Stimulated activated CD4-positive, alpha-beta T cell treated with anti-CD3 and anti-CD28 coated beads, Interleukin-1b, Interleukin-23, amount 100 ng/mL, for 24 hours (primary cell): ENCODE results near the gene CASTOR2.
"Not testable (repeated sequence)": the region's sequence is repeated elsewhere in the genome, so short reads cannot be mapped to it uniquely, and the experiment has no call there.

Experiments
- DNase-seq, 4 experiments: peaks; one replicate each; pipeline ENCODE4 v3.0.0-alpha.2; 2020; ENCODE audit warnings: low read depth in 4 of 4, low spot score in 1 of 4

The CASTOR2 gene

DNA sequence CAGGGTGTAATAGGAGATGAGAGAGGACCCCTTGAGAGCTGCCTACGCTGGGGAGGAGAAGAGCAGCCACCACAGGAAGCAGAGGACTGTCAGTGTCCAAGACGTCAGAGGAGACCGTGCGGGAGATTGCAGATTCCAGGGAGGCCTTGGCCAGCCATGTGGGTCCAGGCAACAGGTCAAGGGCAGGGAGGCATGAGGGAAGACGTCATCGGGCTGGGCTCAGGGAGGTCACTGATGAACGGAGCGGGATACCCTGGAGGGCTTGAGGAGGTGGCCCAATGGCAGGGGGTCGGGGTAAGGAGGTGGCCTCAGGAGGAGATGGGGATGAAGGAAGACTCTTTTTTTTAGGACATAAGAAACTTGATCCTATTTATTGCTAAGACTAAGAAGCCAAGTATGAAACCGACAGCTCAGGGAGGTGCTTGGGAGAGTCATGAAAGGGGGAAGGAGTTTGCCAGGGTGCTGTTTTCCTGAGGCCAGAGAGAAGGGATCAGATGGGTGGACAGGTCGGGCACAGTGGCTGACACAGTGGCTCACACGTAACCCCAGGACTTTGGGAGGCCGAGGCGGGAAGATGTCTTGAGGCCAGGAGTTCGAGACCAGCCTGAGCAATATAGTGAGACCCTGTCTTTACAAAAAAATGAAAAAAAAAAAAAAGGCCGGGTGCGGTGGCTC lies 30.5 kb downstream of the CASTOR2 start:
- DNase-seq: not testable (repeated sequence)

DNA sequence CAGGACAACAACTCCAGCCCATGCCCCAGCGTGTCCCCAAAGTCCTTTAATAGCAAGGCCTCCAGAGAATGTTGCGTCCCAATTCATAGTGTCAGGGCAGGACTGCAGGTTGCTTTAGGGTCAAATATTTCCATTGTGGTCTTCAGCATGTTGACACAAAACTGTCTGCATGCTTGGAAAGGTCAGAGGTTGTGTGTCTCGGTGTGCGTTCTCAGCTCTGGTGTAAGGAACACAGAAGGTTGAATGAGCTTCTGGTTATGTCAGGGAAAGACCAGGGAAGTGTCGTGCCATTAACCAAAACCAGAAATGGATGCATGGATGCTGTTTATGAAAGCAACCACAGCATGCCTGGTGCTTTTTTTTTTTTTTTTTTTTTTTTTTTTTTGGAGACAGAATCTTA lies 31.9 kb downstream of the CASTOR2 start:
- DNase-seq: not testable (repeated sequence)

DNA sequence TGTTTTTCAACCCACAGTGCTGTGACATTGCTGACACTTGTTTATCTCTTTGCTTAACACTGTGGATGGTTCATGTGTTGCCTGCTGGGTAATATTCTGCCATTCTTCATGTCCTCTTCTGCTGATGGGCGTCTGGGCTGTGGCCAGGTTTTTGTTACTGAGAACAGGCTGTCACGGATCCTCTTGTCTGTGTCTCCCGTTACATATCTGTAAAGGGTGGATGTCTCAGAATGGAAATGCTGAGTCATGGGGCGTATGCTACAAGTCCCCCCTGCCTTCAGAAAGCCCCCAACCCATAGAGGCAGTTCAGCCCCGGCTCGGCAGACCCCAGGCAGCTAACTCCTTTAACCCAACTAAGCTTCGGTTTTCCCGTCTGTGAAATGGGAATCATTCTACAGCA lies 33.3 kb downstream of the CASTOR2 start:
- not testable (repeated sequence) for DNase-seq

DNA sequence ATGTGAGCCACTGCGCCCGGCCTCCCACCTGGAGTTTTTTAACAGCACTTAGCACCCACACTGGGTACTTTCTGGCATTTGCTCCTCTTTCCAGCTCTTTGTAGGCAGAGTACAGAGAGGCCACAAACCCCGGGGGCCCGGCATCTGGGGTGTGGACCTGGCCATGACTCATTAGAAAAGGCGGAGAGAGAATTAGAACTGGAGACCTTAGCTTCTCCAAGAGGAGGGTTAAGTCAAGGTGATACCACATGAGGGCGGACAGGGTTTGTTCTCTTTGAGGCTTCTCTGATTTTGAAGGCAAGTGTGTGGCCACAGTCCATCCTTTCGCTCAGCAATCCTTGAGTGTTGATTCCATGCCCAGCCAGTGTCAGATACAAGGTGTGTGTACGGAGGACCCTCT lies 36.9 kb downstream of the CASTOR2 start:
- DNase-seq: not testable (repeated sequence)

DNA sequence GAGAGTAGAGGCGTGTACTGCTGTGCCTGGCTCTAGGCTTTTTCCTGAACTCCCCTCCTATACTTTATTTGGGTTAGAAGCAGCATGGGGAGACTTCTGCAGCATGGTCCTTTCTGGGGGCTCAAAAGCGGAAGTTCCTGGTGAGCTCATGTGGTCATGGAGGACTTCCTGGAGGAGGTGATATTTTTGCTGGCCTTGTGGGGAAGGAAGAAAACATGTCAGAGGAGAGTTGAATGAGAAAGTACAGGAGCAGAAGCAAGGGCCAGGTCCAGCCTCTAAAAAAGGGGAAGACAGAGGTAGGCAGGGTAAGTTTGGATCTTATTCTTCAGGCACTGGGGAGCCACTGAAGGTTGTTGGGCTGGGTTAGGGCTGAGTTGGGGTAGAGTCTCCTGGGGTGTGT lies 45.5 kb downstream of the CASTOR2 start:
- DNase-seq: no peak

DNA sequence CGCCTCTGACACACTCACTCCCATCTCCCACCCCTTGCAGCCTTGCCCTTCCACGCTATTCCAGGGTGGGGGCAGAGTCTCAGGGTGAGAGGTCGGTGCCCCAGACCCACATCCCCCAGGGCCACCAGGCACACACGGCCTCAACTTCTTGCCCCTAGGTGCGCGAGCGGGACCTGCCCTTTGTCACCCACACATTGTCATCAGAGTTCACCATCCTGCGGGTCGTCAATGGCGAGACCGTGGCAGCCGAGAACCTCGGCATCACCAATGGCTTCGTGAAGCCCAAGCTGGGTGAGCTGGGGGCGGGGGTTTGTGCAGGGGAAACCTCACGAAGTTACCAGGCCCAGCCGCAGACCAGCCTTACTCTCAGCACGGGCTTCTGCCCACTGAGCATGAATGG lies 53.3 kb downstream of the CASTOR2 start:
- no peak for DNase-seq

DNA sequence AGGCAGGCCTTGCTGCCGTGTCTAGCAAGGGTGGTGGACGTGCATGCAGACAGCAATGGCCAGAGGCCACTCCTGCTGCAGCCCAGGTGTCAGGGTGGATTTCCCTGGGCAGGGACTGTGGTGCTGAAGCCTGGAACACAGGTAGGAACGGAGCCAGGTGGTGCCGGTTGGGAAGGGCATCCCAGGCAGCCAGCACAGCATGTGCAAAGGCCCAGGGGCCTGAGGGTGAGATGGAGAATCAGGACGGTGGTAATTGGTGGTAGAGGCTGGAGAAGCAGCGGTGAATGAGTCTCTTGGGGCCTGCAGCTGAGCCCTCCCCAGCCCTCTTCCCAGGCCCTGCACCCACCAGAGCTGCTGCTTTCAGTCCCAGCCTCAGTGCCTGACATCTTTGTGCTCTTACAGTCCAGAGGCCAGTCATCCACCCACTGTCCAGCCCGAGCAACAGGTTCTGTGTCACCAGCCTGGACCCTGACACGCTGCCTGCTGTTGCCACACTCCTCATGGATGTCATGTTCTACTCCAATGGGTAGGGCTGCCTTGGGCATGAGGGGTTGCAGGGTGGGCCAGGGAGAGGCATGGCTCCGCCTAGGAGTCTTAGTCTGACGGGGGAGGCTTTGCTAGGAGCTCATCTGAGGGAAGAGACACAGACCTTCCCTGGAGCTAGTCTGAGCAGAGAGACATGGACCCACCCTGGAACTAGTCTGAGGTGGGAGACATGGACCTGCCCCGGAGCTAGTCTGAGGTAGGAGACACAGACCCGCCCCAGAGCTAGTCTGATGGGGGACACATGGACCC lies 54.3 kb downstream of the CASTOR2 start:
- no peak for DNase-seq

DNA sequence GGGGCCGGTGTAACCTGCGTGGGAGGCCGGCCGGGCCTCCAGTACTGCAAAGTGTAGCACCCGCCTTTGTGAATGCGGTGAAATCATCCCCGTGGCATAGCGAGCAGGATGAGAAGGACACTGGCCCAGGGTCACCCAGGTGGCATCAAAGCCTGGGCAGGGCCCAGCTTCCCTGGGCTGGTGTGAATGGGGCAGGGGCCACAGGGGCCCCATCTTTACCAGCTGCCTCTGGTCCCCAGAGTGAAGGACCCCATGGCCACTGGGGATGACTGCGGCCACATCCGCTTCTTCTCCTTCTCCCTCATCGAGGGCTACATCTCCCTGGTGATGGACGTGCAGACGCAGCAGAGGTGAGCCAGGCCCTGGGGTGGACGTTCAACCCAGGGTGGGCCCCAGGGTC lies 55.3 kb downstream of the CASTOR2 start:
- no peak for DNase-seq

DNA sequence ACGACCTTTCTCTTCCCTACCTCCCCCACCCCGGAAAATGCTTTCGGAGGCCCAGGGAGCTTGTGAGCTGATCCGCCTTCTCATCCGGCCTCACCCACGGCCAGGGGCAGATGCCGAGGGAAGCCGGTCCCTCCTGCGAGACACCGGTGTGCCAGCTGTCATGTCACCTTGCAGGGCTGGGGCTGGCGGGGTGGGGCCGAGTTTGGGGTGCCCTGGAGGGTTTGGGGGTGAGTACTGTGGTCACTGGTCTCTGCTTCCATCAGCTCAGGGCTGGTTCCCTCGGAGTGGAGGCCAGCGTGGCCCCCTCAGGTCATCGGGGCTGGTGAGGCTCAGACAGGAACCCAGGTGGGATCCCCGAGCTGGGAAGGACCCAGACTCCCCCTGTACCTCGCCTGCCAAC lies 60.4 kb downstream of the CASTOR2 start:
- no peak for DNase-seq

DNA sequence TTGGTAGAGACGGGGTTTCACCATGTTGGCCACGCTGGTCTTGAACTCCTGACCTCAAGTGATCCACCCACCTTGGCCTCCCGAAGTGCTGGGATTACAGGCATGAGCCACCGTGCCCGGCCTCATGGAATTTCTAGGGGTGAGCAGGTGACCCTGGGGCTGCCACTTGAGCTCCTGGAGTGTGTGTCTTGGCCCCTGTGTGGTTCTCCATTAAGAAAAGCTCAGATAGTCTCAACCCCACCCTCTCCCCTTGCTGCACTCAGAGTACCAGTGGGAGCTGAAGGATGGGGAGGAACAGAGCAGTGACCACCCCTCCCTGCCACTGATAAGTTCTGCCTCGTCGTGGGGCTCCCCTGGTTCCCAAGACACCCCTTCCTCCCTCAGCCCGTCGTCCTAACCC lies 63.8 kb downstream of the CASTOR2 start:
- no peak for DNase-seq

DNA sequence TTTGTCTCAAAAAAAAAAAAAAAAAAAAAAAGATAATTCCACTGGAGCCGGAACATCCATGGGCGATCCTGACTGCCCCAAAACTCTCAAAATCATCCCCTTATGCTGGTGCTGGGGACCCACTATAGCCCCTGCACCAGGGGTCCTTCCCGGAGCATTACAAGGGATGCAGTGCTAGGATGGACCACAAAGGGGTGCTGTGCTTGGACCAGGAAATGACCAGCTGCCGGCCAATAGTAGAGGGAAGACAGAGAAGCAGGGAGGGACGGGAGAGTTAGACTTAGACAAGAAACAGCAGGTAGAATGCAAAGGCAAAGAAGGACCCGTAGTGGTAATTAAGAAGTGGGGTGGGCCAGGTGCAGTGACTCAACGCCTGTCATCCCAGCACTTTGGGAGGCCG lies 68.6 kb downstream of the CASTOR2 start:
- no peak for DNase-seq

DNA sequence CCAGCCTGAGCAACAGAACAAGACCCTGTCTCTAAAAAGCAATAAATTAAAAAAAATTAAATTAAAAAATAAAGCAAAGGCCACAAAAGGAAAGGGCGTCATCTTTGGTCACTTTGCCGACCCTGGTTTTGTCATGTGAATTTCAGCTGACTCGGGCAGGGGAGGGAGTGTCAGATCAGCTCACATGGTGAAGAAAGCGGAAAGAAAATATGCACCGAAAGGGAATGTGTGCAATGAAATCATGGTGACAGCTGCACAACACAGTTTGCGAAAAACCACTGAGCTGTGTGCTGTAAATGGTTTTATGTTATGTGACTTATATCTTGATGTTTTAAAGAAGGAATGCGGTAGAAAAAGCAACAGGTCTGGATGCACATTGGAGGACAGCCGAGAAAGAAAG lies 69.3 kb downstream of the CASTOR2 start:
- DNase-seq: no peak

DNA sequence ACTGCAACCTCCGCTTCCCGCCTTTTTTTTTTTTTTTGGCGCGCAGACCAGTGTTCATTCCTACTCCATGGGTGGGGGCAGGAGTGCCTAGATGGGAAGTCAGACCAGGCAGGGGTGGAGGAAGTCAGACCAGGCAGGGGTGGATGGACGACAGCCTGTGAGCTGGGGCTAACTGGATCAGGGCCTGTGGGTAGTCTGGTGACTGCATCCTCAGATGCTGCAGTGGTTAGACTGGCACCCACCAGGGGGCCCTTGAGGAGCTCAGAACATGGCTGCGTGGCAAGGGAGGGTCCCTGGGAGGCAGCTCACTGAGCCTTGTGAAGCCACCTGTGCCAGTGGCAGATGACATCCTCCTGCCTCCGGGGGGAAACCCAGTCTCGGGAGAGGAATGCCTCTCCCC lies 74.0 kb downstream of the CASTOR2 start:
- DNase-seq: no peak

DNA sequence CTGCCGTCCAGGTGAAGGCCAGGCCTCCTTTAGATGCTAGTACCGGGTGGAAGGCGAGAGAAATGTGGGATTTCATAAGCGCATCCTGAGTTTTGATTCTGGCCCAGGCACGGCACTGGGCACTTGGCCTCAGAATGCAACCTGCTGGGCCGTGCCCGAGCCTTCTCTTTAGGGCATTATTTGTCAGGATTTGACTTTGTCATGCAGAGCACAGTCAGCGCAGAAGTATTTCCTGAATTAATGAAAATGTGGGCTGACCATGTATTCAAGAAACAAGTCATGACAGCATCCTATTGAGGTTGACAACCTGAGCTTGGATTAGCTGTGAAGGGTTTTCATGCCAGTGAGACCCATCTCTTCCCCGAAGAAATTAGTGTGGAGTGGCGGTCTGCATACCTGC lies 74.7 kb downstream of the CASTOR2 start:
- DNase-seq: no peak

DNA sequence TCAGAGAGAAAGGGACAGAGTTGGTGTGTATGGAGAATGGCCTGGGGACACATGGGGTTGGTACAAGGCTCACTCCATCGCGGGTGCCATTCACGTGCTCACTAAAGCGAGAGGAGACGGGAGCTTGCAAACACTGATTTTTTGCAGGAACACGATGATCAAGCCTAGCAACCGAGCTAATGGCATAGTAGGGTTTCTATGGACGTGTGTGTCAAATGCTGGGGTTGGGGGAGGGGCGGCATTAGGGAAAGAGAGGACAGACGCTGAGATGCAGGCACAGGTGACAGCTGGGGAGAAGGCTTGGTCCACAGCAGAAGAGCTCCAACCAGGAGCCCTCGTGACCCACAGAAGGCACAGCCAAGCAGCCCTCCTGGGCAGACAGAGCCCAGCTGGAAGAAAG lies 75.2 kb downstream of the CASTOR2 start:
- no peak for DNase-seq

DNA sequence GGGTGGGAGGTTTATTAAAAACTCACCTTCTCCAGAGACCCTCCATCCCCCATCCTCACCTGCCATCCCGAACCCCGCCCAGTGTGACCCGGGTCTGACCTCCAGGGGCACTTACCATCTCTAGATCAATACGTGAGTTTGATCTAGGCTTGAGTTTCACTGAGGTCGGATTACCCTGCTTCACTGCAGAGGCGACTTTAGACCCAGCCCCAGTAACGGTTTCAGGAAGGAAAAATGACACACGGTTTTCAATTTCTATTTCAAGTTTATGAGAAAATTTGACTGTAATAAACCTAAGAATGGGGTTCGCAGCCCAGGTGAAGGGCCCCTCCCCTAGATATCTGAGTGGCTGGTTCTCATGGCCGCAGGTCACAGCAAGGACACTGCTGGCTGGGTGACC lies 76.0 kb downstream of the CASTOR2 start:
- no peak for DNase-seq

DNA sequence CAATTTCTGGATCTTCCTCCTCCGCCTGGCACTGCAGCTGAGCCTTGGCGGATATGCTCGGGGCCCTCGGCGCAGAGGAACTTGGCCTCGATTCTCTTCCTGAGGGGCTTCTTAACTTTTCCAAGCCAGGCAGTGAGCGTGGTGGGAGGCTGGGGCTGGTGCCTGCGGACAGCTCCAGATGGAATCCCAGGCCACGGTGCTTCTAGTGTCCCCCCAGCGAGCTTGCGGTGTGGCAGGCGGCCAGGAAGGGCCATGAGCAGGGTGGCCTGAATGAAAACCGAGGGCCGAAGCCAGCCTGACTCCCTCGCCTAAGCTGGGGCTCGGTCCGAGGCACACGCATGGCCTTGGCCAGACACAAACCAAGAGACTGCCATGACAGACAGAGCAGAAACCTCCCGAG lies 77.8 kb downstream of the CASTOR2 start:
- DNase-seq: no peak

DNA sequence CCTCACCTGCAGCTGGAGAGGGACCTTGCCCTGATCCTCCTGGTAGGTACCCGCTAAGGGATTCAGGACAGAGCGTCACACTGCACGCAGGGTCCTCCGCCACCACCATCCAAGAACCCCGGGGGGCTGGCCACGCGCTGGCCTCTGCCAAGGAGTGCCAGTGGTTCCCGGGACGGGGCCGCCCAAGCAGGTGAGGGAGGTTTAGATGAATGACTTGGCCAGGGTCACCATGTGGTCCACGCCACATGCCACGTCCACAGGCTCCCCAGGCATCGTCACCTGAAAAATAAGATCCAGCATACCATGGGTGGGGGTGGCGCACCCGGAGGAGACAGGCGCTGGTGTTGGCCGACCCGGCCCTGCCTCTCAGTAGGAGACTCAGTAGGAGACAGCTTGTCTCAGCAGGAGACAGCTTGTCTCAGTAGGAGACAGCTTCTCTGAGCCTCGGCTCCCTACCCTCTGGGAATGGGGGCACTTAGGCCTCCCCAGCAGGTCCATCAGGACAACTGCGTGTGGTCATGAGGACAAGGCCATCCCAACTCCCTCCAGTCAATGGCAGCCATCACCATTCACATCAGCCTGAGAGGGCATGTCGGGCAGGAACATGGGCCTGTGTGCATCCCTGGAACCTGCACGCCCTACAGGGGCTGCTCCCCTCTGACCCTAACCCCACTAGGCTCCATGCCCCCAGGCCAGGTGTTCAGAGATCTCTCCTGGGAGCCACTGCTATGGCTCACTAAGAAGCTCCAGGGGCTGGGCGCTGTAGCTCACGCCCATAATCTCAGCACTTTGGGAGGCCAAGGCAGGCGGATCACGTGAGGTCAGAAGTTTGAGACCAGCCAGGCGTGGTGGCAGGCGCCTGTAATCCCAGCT lies 78.6 kb downstream of the CASTOR2 start:
- no peak for DNase-seq

DNA sequence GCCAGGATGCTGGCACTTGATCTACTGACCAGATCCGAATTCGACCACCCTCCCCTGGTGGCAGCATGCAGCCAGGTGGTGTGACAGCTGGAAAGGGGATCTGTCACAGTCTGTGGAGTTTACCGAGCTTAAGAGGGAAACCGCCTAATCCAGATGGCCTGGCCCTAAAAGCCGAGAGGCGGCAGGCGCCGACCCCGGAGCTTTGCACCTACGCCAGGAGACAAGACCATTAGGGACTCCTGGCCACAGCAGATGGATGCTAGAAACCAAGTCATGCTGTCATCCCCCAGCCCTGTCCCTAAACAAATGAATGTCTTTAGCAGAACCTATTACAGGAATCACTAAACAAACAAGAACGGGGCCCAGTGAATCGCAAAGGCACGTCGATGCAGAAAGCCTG lies 81.4 kb downstream of the CASTOR2 start:
- no peak for DNase-seq

DNA sequence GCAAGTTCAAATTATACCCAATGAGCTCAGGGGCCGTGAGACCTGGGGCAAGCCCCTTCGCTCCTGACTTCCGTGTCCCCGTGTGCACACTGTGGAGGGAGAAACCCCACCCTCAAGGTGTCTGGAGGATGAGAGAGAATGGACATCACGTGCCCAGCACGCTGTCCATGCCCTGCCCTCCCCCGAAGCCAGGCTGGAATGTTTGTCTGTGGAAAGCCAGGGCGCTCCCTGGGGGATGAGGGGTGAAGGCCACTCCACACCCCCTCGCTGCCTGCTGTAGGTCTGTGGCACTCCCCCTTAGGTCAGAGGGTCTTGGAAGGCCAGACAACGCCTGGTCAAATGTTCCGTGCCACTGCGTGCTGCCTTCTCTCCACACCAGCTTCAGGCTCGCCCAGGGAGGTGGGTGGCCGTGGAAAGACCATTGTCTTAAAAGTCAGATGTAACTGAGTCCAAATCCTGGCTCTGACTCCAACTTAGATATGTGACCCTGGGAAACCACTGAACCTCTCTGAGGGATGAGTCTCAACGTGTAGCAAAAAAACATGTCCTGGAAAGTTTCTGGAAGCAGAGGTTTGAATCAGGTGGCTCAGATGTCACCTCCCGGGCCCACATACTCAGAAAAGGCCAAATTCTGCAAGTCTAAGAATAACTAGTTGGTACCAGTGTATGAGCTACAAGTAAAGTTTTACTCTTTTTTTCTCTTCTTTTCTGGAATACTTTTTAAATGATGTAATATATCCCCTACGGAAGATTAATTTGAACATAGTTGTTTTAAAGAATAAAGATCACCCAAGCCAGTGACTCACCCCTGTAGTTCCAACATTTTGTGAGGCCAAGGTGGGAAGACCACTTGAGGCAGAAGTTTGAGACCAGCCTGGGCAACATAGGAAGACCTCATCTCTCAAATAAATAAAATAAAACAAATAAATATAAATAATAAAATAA lies 84.2 kb downstream of the CASTOR2 start:
- no peak for DNase-seq

DNA sequence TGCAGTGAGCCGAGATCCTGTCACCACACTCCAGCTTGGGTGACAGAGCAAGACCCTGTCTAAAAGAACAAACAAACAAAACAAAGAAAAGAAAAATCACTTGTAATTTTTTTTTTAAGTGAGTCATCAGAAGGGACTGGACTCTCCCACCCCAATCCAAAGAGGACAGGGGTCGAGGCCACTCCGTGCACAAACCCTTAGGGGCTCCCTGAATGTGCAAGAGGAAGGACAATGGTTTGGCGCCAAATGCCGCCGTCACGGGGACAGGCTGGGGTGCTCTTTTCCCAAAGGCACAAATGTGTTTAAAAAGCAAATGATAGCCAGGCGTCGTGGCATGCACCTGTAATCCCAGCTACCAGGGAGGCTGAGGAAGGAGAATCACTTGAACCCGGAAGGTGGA lies 85.3 kb downstream of the CASTOR2 start:
- DNase-seq: no peak
